BLaER1 treated with 17β-estradiol and CSF1 and Interleukin-3, amounts not matched to agents 10 nM and 100 nM (cell line): ENCODE measurements around the gene SIRPA.

ENCODE experiments used
- H3K27ac ChIP-seq, 11 experiments: shearing (Covaris generic); formaldehyde crosslinking; 2 replicates each; pipeline ENCODE4 v1.8.1; 2022
- H3K27me3 ChIP-seq, 11 experiments: shearing (Covaris generic); formaldehyde crosslinking; 2 replicates each; pipeline ENCODE4 v1.8.1; 2022
- H3K36me3 ChIP-seq, 11 experiments: shearing (Covaris generic); formaldehyde crosslinking; 2 replicates each; pipeline ENCODE4 v1.8.1; 2022
- H3K4me1 ChIP-seq, 10 experiments: shearing (Covaris generic); formaldehyde crosslinking; 2 replicates each; pipeline ENCODE4 v1.8.1; 2022
- H3K4me2 ChIP-seq, 11 experiments: shearing (Covaris generic); formaldehyde crosslinking; 2 replicates each; pipeline ENCODE4 v1.8.1; 2022
- H3K4me3 ChIP-seq, 10 experiments: shearing (Covaris generic); formaldehyde crosslinking; 2 replicates each; pipeline ENCODE4 v1.8.1; 2022
- H3K9ac ChIP-seq, 11 experiments: shearing (Covaris generic); formaldehyde crosslinking; 2 replicates each; pipeline ENCODE4 v1.8.1; 2022
- H3K9me3 ChIP-seq, 11 experiments: shearing (Covaris generic); formaldehyde crosslinking; replicated peaks in 1 of 11; 2 replicates each; pipeline ENCODE4 v1.8.1; 2022
- H4K20me1 ChIP-seq, 11 experiments: shearing (Covaris generic); formaldehyde crosslinking; 2 replicates each; pipeline ENCODE4 v1.8.1; 2022
- Cebpa-rat ChIP-seq, 11 experiments: shearing (Covaris generic); IDR thresholded peaks; 2 replicates each; pipeline ENCODE4 v1.8.1; 2022

SIRPA gene

DNA sequence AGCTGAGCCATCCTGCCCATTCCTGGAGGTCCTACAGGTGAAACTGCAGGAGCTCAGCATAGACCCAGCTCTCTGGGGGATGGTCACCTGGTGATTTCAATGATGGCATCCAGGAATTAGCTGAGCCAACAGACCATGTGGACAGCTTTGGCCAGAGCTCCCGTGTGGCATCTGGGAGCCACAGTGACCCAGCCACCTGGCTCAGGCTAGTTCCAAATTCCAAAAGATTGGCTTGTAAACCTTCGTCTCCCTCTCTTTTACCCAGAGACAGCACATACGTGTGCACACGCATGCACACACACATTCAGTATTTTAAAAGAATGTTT, 44.0 kb downstream of the SIRPA start:
- peaks cover 0 to 98% (median 57%) of the 10 kb centered on the region in 10 experiments; a peak in 17 of 20 replicates for H3K4me1 ChIP-seq
- H4K20me1 ChIP-seq: peaks cover 0 to 40% (median 0%) of the 10 kb centered on the region in 11 experiments; a peak in 2 of 22 replicates
- no peak for TF ChIP-seq Cebpa-rat (IDR thresholded peaks at IDR 0.05)
- H3K4me2 ChIP-seq: peak overlapping the region in 7 of 11 experiments; percentile 6 to 90 (median 20); a peak in 9 of 22 replicates
- H3K36me3 ChIP-seq: peaks cover 0 to 61% (median 46%) of the 10 kb centered on the region in 11 experiments; a peak in 16 of 22 replicates
- no peak overlapping the region for H3K9ac ChIP-seq
- no peaks in the 10 kb centered on the region for H3K9me3 ChIP-seq
- H3K27ac ChIP-seq: peak overlapping the region in 4 of 11 experiments; percentile 6 to 57 (median 33); a peak in 5 of 22 replicates
- no peaks in the 10 kb centered on the region for H3K27me3 ChIP-seq
- no peak overlapping the region for H3K4me3 ChIP-seq

DNA sequence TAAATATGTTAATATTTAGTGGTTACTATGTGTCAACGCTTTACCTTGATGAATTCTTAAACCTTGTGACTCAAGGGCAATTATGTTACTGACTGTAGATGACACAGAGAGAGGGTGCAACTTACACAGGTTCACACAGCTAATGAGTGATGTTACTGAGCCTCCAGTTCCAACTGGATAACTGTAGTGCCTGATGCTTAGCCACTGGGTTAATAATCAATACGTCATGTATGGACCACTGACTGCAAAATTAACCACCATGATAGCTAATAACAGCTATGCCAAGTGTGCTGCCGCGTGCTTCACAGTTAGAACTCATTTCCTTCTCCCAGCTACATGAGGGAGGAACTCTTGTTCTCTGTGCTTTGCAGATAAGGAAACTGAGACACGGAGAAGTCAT, 45.4 kb downstream of the SIRPA start:
- Histone ChIP-seq H3K4me1 (peaks cover 0 to 98% (median 58%) of the 10 kb centered on the region in 10 experiments; a peak in 16 of 20 replicates), H3K27ac (peak overlapping the region in 3 of 11 experiments; percentile 24 to 98 (median 98); a peak in 3 of 22 replicates), H3K9ac (no peak overlapping the region), H4K20me1 (peaks cover 0 to 27% (median 0%) of the 10 kb centered on the region in 11 experiments; a peak in 2 of 22 replicates), H3K9me3 (no peaks in the 10 kb centered on the region), H3K4me2 (peak overlapping the region in 4 of 11 experiments; percentile 79 to 91 (median 90); a peak in 7 of 22 replicates), H3K4me3 (no peak overlapping the region), H3K27me3 (no peaks in the 10 kb centered on the region), H3K36me3 (peaks cover 0 to 48% (median 37%) of the 10 kb centered on the region in 11 experiments; a peak in 15 of 22 replicates)
- TF ChIP-seq Cebpa-rat (IDR thresholded peaks at IDR 0.05): no peak

GRCh38 chr20:1941226-1941625, 46.0 kb downstream of the SIRPA start:
- peaks cover 0 to 98% (median 64%) of the 10 kb centered on the region in 10 experiments; a peak in 16 of 20 replicates for H3K4me1 ChIP-seq
- peak overlapping the region in 6 of 11 experiments; percentile 24 to 98 (median 96); a peak in 9 of 22 replicates for H3K27ac ChIP-seq
- no peaks in the 10 kb centered on the region for H3K27me3 ChIP-seq
- peak overlapping the region in 4 of 11 experiments; percentile 79 to 91 (median 90); a peak in 7 of 22 replicates for H3K4me2 ChIP-seq
- peaks cover 0 to 20% (median 0%) of the 10 kb centered on the region in 11 experiments; a peak in 2 of 22 replicates for H4K20me1 ChIP-seq
- TF ChIP-seq Cebpa-rat (IDR thresholded peaks at IDR 0.05): no peak
- no peak overlapping the region for H3K4me3 ChIP-seq
- no peak overlapping the region; a peak in 1 of 22 replicates for H3K9ac ChIP-seq
- H3K36me3 ChIP-seq: peaks cover 0 to 41% (median 31%) of the 10 kb centered on the region in 11 experiments; a peak in 15 of 22 replicates
- H3K9me3 ChIP-seq: no peaks in the 10 kb centered on the region

DNA sequence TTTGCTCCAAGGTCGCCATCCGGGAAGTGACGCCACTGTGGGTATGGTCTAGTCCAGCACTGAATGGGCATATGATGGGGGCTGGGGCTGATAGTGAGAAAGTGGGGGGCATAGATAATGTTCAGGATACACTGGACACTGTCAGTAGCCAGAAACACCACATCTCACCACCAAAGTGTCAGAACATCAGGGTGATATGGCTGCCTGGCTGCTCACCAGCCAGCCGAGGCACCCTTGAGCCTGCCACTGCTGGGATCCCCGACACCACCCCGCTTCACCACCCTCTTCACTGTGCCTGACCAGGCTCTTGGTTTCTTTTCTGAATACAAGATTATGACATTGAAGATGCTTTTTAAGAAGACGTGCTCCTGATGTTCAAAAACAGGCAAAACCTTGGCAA, 46.9 kb downstream of the SIRPA start:
- H3K27ac ChIP-seq: peak overlapping the region in 7 of 11 experiments; percentile 28 to 98 (median 94); a peak in 12 of 22 replicates
- H3K4me1 ChIP-seq: peaks cover 0 to 98% (median 72%) of the 10 kb centered on the region in 10 experiments; a peak in 17 of 20 replicates
- H3K4me2 ChIP-seq: peak overlapping the region in 5 of 11 experiments; percentile 79 to 91 (median 90); a peak in 10 of 22 replicates
- no peak overlapping the region for H3K4me3 ChIP-seq
- peaks cover 0 to 15% (median 0%) of the 10 kb centered on the region in 11 experiments; a peak in 2 of 22 replicates for H4K20me1 ChIP-seq
- no peaks in the 10 kb centered on the region for H3K9me3 ChIP-seq
- TF ChIP-seq Cebpa-rat (IDR thresholded peaks at IDR 0.05): no peak
- H3K27me3 ChIP-seq: no peaks in the 10 kb centered on the region
- H3K9ac ChIP-seq: peak overlapping the region in 3 of 11 experiments; percentile 3 to 33 (median 21); a peak in 1 of 22 replicates
- peaks cover 0 to 33% (median 23%) of the 10 kb centered on the region in 11 experiments; a peak in 15 of 22 replicates for H3K36me3 ChIP-seq

DNA sequence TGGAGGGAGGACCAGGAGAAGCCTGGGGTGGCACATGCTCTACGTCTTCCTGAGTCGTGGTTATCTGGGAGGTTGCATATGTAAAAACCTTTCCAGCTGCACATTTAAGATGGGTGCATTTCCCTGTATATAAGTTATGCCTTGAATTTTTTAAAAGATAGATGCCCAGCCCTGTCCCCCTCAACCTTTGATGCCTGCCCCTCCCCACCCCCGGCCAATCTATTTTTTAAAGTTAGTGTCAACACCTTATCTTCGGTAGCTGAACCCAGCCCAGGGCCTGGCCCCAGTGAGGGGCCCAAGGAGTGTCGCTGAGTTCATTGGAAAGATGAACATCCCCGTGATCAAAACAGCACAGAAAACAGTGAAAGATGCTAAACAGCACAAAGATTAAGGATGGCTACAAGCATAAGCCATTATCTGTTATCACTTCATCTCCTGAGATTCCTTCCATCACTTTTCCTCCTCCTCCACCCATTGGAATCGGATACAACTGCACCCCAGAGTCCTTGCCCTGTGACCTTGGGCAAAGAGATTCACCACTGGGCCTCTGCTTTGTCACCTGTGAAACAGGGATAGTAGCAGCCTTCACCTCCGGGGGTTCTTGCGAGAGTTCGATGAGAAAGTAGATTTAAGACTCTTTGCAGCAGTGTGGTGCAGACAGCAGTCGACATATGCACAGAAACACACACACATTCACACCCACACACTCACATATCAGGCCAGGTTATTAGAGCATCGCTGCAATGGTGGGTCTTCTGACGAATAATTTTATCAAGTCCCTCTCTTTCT, 47.5 kb downstream of the SIRPA start:
- Histone ChIP-seq H3K4me2 (peak overlapping the region in 6 of 11 experiments; percentile 4 to 91 (median 84); a peak in 11 of 22 replicates), H3K9ac (peak overlapping the region in 4 of 11 experiments; percentile 33 to 87 (median 84); a peak in 4 of 22 replicates), H3K4me1 (peaks cover 0 to 98% (median 78%) of the 10 kb centered on the region in 10 experiments; a peak in 17 of 20 replicates), H3K27me3 (no peaks in the 10 kb centered on the region), H3K36me3 (peaks cover 0 to 27% (median 16%) of the 10 kb centered on the region in 11 experiments; a peak in 14 of 22 replicates), H3K27ac (peak overlapping the region in 6 of 11 experiments; percentile 84 to 98 (median 96); a peak in 13 of 22 replicates), H4K20me1 (peaks cover 0 to 10% (median 0%) of the 10 kb centered on the region in 11 experiments; a peak in 2 of 22 replicates), H3K9me3 (no peaks in the 10 kb centered on the region), H3K4me3 (no peak overlapping the region)
- no peak for TF ChIP-seq Cebpa-rat (IDR thresholded peaks at IDR 0.05)

- no peak for TF ChIP-seq Cebpa-rat (IDR thresholded peaks at IDR 0.05)
- Histone ChIP-seq H3K4me2 (peak overlapping the region in 6 of 11 experiments; percentile 79 to 91 (median 86); a peak in 12 of 22 replicates), H3K4me1 (peaks cover 3 to 100% (median 84%) of the 10 kb centered on the region in 10 experiments), H3K9ac (peak overlapping the region in 4 of 11 experiments; percentile 76 to 87 (median 84); a peak in 8 of 22 replicates), H3K36me3 (peaks cover 0 to 19% (median 11%) of the 10 kb centered on the region in 11 experiments; a peak in 14 of 22 replicates), H4K20me1 (peaks cover 0 to 5% (median 0%) of the 10 kb centered on the region in 11 experiments; a peak in 2 of 22 replicates), H3K9me3 (no peaks in the 10 kb centered on the region), H3K27ac (peak overlapping the region in 6 of 11 experiments; percentile 84 to 98 (median 96); a peak in 13 of 22 replicates), H3K4me3 (no peak overlapping the region), H3K27me3 (no peaks in the 10 kb centered on the region)
Measured at GRCh38 chr20:1943275-1944002, 48.2 kb downstream of the SIRPA start.

GRCh38 chr20:1944345-1945091, 49.3 kb downstream of the SIRPA start:
- H3K4me3 ChIP-seq: peak overlapping the region in 2 of 10 experiments; percentile 7 to 22; a peak in 1 of 20 replicates
- peaks cover 0 to under 1% (median 0%) of the 10 kb centered on the region in 11 experiments; a peak in 1 of 22 replicates for H4K20me1 ChIP-seq
- no peaks in the 10 kb centered on the region for H3K27me3 ChIP-seq
- peaks cover 14 to 100% (median 86%) of the 10 kb centered on the region in 10 experiments for H3K4me1 ChIP-seq
- H3K27ac ChIP-seq: peak overlapping the region in 10 of 11 experiments; percentile 45 to 98 (median 87); a peak in 18 of 22 replicates
- H3K9ac ChIP-seq: peak overlapping the region in 8 of 11 experiments; percentile 37 to 87 (median 76); a peak in 13 of 22 replicates
- peaks cover 0 to 8% (median under 1%) of the 10 kb centered on the region in 11 experiments; a peak in 8 of 22 replicates for H3K36me3 ChIP-seq
- no peaks in the 10 kb centered on the region for H3K9me3 ChIP-seq
- no peak for TF ChIP-seq Cebpa-rat (IDR thresholded peaks at IDR 0.05)
- H3K4me2 ChIP-seq: peak overlapping the region in 9 of 11 experiments; percentile 16 to 91 (median 79); a peak in 18 of 22 replicates
